Endothelial cell of umbilical vein (primary cell): ENCODE results near the gene PIK3C3. TPM values are rescaled to one million over a fixed set of nuclear protein-coding genes. Genes with fewer than 3 reads are reported as not detected.

Experiments used
- BruUV-seq: library from RNA; stranded (reverse); fragments of 400-500 nt; replicated peaks from 2 replicates; lab custom pipeline; 2021; lab: Mats Ljungman, UMichigan
- CTCF ChIA-PET: fragments of 300-600, 350-600 bp; sonication (Branson Sonifier 250); formaldehyde crosslinking; loops from one replicate; lab custom pipeline; 2021; ENCODE audit warnings: antibody characterized with exemption, inconsistent platforms; lab: Charles Lee
- POLR2A ChIA-PET: fragments of 300-600, 350-600 bp; sonication (Branson Sonifier 250); formaldehyde crosslinking; loops from one replicate; lab custom pipeline; 2021; ENCODE audit warnings: antibody characterized with exemption, inconsistent platforms; lab: Charles Lee
- DNase-seq: peaks from one replicate; pipeline ENCODE4 v3.0.0-alpha.2; 2011; ENCODE audit warnings: low read depth, low spot score
- FAIRE-seq: peaks from 2 replicates; lab custom pipeline; 2011; peaks lifted over from hg19 to GRCh38; lab: Jason Lieb, UNC
- H2AFZ ChIP-seq: 2 replicates; pipeline ENCODE4 v1.6.0; 2012; ENCODE audit warnings: low read depth, low read length, control low read depth, inconsistent platforms
- H3K27ac ChIP-seq: 2 replicates; pipeline ENCODE4 v1.5.1; 2011; ENCODE audit warnings: low read depth, mild to moderate bottlenecking, control low read depth, low read length, moderate library complexity; ENCODE audit not compliant: insufficient read depth
- H3K27me3 ChIP-seq, 2 experiments: 2 replicates each; pipeline versions ENCODE4 v1.6.0 to v1.6.1; 2011; ENCODE audit warnings: low read length in 2 of 2, mixed read lengths in 1 of 2; ENCODE audit not compliant: control insufficient read depth in 2 of 2, insufficient read depth in 2 of 2
- H3K36me3 ChIP-seq, 2 experiments: 2 replicates in 1 of 2; 3 replicates in 1 of 2; pipeline ENCODE4 v1.5.1; 2011; ENCODE audit warnings: low read length in 2 of 2, mild to moderate bottlenecking in 1 of 2, moderate library complexity in 1 of 2; ENCODE audit not compliant: control insufficient read depth in 2 of 2, insufficient read depth in 2 of 2; ENCODE audit errors: extremely low read depth in 1 of 2
- H3K4me1 ChIP-seq: 3 replicates; pipeline ENCODE4 v1.5.1; 2011; ENCODE audit warnings: mild to moderate bottlenecking, low read length; ENCODE audit not compliant: control insufficient read depth, insufficient read depth; ENCODE audit errors: extremely low read depth
- H3K4me2 ChIP-seq: 2 replicates; pipeline ENCODE4 v1.6.1; 2011; ENCODE audit warnings: low read length, control low read depth, mixed read lengths; ENCODE audit not compliant: insufficient read depth
- H3K4me3 ChIP-seq, 3 experiments: fragments of 200-600 bp in 1 of 3; sonication (generic), shearing (Covaris generic) in 1 of 3; replicated peaks in 1 of 3; 2 replicates each; pipeline ENCODE4 v1.5.1; 2011 to 2016; ENCODE audit warnings: control low read depth in 3 of 3, low read length in 3 of 3, mild to moderate bottlenecking in 2 of 3, inconsistent platforms in 1 of 3, low read depth in 1 of 3, moderate library complexity in 1 of 3; ENCODE audit not compliant: insufficient read depth in 1 of 3
- H3K79me2 ChIP-seq: 2 replicates; pipeline ENCODE4 v1.6.0; 2012; ENCODE audit warnings: low read length, inconsistent platforms; ENCODE audit not compliant: control insufficient read depth, insufficient read depth
- H3K9ac ChIP-seq: replicated peaks from 2 replicates; pipeline ENCODE3; 2011; ENCODE audit warnings: low read length, control low read depth; ENCODE audit not compliant: insufficient read depth; ENCODE audit errors: extremely low read depth
- H3K9me1 ChIP-seq: replicated peaks from 3 replicates; pipeline ENCODE4 v1.6.0; 2011; ENCODE audit warnings: mild to moderate bottlenecking, low read length; ENCODE audit not compliant: control insufficient read depth, insufficient read depth; ENCODE audit errors: extremely low read depth
- H3K9me3 ChIP-seq: replicated peaks from 2 replicates; pipeline ENCODE4 v1.5.1; 2012; ENCODE audit warnings: low read length, inconsistent platforms; ENCODE audit not compliant: control insufficient read depth, insufficient read depth
- H4K20me1 ChIP-seq: replicated peaks from 2 replicates; pipeline ENCODE3; 2011; ENCODE audit warnings: mild to moderate bottlenecking, low read length; ENCODE audit not compliant: control insufficient read depth, insufficient read depth; ENCODE audit errors: extremely low read depth
- CTCF ChIP-seq, 2 donors: IDR thresholded peaks; 1 replicate in 1 of 2; 2 replicates in 1 of 2; pipeline ENCODE4 v1.5.1; 2011; ENCODE audit warnings: low read length in 2 of 2, mild to moderate bottlenecking in 2 of 2, moderate library complexity in 2 of 2, control low read depth in 1 of 2, inconsistent platforms in 1 of 2, low read depth in 1 of 2; ENCODE audit not compliant: insufficient read depth in 1 of 2; ENCODE audit errors: extremely low read depth in 1 of 2
- EZH2 ChIP-seq: IDR thresholded peaks from 2 replicates; pipeline ENCODE4 v1.6.1; 2012; ENCODE audit warnings: borderline replicate concordance, low read depth, mild to moderate bottlenecking, moderate library complexity, low read length, inconsistent platforms; ENCODE audit not compliant: severe bottlenecking
- FOS ChIP-seq: IDR thresholded peaks from 2 replicates; pipeline ENCODE4 v1.6.1; 2011; ENCODE audit warnings: mild to moderate bottlenecking, low read length, moderate library complexity, borderline replicate concordance; ENCODE audit not compliant: insufficient read depth
- GATA2 ChIP-seq: IDR thresholded peaks from 2 replicates; pipeline ENCODE4 v1.7.0; 2011; ENCODE audit warnings: low read depth, mild to moderate bottlenecking, moderate library complexity, mixed read lengths, low read length; ENCODE audit not compliant: insufficient read length, insufficient read depth
- JUN ChIP-seq: IDR thresholded peaks from 2 replicates; pipeline ENCODE4 v1.6.1; 2011; ENCODE audit warnings: borderline replicate concordance, low read depth; ENCODE audit not compliant: insufficient read length, insufficient read depth
- MAX ChIP-seq: IDR thresholded peaks from 2 replicates; pipeline ENCODE4 v1.6.1; 2011; ENCODE audit not compliant: insufficient read depth, insufficient read length
- POLR2A ChIP-seq: IDR thresholded peaks from 2 replicates; pipeline ENCODE4 v1.6.1; 2012; ENCODE audit warnings: low read depth, mild to moderate bottlenecking, control low read depth, low read length
- POLR2AphosphoS5 ChIP-seq: IDR thresholded peaks from 2 replicates; pipeline ENCODE4 v1.6.1; 2012; ENCODE audit warnings: low read depth, mild to moderate bottlenecking, control low read depth, low read length, moderate library complexity; ENCODE audit not compliant: insufficient read depth
- dilution Hi-C: fragments of 300-500 bp; cut with MboI; formaldehyde crosslinking; loops from one replicate; pipeline ENCODE4 v1.15.0; 2019; ENCODE audit warnings: low sequenced_read_pairs; ENCODE audit not compliant: extremely low pct_ligation_motif_present
- intact Hi-C: fragments of 100-400 bp; cut with micrococcal nuclease; formaldehyde crosslinking; loops from one replicate; pipeline ENCODE4 v1.10.0; 2022
- polyA plus RNA-seq, 4 experiments: library from polyadenylated mRNA; depleted of rRNA in 3 of 4; stranded (reverse) in 3 of 4; unstranded in 1 of 4; fragments of >200 nt; gene quantifications; 2 replicates each; pipeline versions ENCODE4 v1.2.1 to v1.2.3, GENCODE V29; 2011 to 2012; ENCODE audit warnings: missing spikeins in 1 of 4
- total RNA-seq: library from RNA; stranded (reverse); gene quantifications from 2 replicates; pipeline ENCODE4 v1.2.3, GENCODE V29; 2021

Gene PIK3C3
- total and polyA plus RNA-seq, 2 donors (not counting 3 experiments of a cell fraction or from before 2014, with no cell fraction given): 19.5 to 47.3 TPM

DNA sequence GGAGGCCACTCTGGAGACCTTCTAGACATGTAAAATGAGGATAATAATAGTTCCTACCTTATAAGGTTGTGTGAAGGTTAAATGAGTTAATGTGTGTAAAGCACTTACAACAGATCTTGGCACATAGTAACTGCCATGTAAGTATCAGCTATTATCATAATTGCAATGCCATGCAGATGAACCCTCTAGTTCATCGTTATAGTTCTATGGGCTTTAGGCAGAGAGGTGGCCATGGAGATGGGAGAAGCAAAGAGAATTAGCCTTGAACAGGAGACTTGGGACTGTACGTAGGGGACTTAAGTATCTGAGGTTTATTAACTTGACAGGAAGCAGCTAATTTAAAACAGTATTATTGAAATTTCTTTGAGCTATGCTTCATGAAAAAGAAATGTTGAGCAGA lies 151.8 kb downstream of the PIK3C3 start:
- BruUV-seq: no TSS peak
- POLR2A ChIA-PET: interaction anchor here (0.6 kb wide), 1 partner anchor 1415 kb away, joined by 4 read pairs; no protein-coding TSS in a partner anchor
- TF ChIP-seq MAX (no peak), POLR2A (no peak), FOS (no peak), CTCF (IDR thresholded peaks at IDR 0.05; ENCODE audit: extremely low read depth in 1 of 2, insufficient read depth in 1 of 2, low read depth in 1 of 2, low read length in 2 of 2) (no peak), JUN (no peak), POLR2AphosphoS5 (no peak), GATA2 (no peak), EZH2 (no peak)

More for the DNA sequence above, 151.8 kb downstream of the PIK3C3 start:
- FAIRE-seq (no peak), DNase-seq (no peak)
- H3K79me2 ChIP-seq: no peaks in the 10 kb centered on the region
- no peaks in the 10 kb centered on the region for H3K9me3 ChIP-seq
- no peaks in the 10 kb centered on the region for H3K4me1 ChIP-seq
- no peak overlapping the region for H3K4me2 ChIP-seq
- H3K27ac ChIP-seq: no peak overlapping the region
- intact Hi-C loops (no loop called here), dilution Hi-C loops (no loop called here)
- H3K36me3 ChIP-seq: no peaks in the 10 kb centered on the region
- CTCF ChIA-PET: interaction anchor here (1.9 kb wide), 1 partner anchor 54 kb away, joined by 7 read pairs; no protein-coding TSS in a partner anchor
- no peak overlapping the region for H2AFZ ChIP-seq
- no peaks in the 10 kb centered on the region for H4K20me1 ChIP-seq
- no peak overlapping the region for H3K9ac ChIP-seq
- H3K4me3 ChIP-seq: no peak overlapping the region
- H3K9me1 ChIP-seq: no peaks in the 10 kb centered on the region
- H3K27me3 ChIP-seq: peaks cover 0 to 2% of the 10 kb centered on the region in 2 experiments
